GM03348 (cell line): ENCODE measurements around the gene SENP6.
A peak's percentile ranks its signal among the peaks of the same experiment; 100 is the strongest.

Source experiments
- DNase-seq: peaks from one replicate; pipeline ENCODE4 v3.0.0; 2012; ENCODE audit warnings: low spot score

Gene SENP6

GRCh38 chr6:75748743-75749538 is 147.3 kb downstream of the SENP6 start, which contains the start of gene MYO6:
Gene MYO6, plus strand, starts transcription at chr6:75749239. Its CDS starts 68,309 bp downstream, at chr6:75817548.
- peak; percentile 94 for DNase-seq

- no peak for DNase-seq
Observed at GRCh38 chr6:75751443-75751842, 149.8 kb downstream of the SENP6 start.

GRCh38 chr6:75752365-75752764 is 150.7 kb downstream of the SENP6 start:
- DNase-seq: no peak

- no peak for DNase-seq
Observed at GRCh38 chr6:75755704-75756103, 154.0 kb downstream of the SENP6 start.

- no peak for DNase-seq
Observed at GRCh38 chr6:75757295-75757694, 155.6 kb downstream of the SENP6 start.

GRCh38 chr6:75758061-75758460 is 156.4 kb downstream of the SENP6 start:
- DNase-seq: no peak

GRCh38 chr6:75759207-75759606 is 157.5 kb downstream of the SENP6 start:
- no peak for DNase-seq

GRCh38 chr6:75760320-75760719 is 158.6 kb downstream of the SENP6 start:
- DNase-seq: no peak

GRCh38 chr6:75761489-75761888 is 159.8 kb downstream of the SENP6 start:
- no peak for DNase-seq

GRCh38 chr6:75762063-75762462 is 160.4 kb downstream of the SENP6 start:
- no peak for DNase-seq

- DNase-seq: no peak
Observed at GRCh38 chr6:75766387-75766786, 164.7 kb downstream of the SENP6 start.
